Measurements from ENCODE around the gene SSNA1.

Gene SSNA1

DNA sequence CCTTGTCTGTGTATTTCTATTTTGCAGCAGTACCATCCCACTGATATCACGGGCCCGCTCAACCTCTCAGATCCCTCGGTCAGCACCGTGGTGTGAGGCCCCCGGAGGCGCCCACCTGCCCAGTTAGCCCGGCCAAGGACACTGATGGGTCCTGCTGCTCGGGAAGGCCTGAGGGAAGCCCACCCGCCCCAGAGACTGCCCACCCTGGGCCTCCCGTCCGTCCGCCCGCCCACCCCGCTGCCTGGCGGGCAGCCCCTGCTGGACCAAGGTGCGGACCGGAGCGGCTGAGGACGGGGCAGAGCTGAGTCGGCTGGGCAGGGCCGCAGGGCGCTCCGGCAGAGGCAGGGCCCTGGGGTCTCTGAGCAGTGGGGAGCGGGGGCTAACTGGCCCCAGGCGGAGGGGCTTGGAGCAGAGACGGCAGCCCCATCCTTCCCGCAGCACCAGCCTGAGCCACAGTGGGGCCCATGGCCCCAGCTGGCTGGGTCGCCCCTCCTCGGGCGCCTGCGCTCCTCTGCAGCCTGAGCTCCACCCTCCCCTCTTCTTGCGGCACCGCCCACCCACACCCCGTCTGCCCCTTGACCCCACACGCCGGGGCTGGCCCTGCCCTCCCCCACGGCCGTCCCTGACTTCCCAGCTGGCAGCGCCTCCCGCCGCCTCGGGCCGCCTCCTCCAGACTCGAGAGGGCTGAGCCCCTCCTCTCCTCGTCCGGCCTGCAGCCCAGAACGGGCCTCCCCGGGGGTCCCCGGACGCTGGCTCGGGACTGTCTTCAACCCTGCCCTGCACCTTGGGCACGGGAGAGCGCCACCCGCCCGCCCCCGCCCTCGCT lies 20.5 kb upstream of the SSNA1 start:
- DNase-seq (ENCODE audit: low read depth in 2 of 2) = no peak

DNA sequence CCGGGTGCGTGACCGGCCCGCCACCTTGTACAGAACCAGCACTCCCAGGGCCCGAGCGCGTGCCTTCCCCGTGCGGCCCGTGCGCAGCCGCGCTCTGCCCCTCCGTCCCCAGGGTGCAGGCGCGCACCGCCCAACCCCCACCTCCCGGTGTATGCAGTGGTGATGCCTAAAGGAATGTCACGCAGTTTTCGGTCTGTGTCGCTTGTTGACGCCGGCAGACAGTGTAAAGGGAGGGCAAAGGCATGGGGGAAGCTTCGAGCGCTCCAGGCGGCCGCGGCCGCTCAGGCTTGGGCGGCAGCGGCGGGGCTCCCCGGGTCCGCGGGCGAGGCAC lies 19.9 kb upstream of the SSNA1 start:
- no peak for DNase-seq (ENCODE audit: low read depth in 2 of 2)

DNA sequence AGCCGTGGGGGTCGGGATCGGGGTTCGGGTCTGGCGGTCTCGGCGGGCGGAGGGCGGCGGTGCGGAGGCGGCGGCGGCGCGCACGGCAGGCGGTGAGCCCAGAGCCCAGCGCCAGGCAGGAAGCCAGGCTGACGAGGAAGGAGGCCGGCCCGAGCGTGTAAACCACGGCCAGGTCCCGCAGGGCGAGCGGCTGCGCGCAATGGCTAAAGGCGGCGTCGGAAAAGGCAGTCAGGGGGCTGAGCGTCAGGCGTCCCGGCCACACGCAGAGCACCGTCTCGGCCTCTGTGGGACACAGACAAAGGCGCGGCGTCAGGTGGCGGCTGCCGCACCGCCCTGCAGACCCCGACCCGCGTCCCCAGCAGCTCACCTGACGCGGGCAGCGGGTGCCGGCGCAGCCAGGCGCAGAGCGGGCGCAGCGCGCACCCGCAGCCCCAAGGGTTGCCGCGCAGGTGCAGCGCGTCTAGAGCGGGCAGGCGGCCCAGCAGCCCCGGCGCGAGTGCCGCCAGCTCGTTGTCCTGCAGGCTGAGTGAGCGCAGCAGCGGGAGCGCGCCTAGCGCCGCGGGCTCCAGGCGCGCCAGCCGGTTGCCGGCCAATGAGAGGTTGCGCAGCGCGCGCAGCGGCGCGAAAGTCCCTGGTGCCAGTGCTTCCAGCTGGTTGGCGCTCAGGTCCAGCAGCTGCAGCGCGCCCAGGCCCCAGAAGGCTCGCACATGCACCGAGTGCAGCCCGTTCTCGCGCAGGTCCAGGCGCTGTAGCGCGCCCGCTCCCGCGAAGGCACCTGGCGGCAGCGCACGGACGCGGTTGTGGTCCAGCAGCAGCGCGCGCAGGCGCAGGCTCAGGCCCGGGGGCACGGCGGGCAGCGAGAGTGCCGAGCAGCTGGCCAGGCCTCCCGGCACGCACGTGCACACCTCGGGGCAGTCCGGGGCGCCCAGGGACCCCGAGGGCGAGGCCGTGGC lies 19.3 kb upstream of the SSNA1 start:
- no peak for DNase-seq (ENCODE audit: low read depth in 2 of 2)

DNA sequence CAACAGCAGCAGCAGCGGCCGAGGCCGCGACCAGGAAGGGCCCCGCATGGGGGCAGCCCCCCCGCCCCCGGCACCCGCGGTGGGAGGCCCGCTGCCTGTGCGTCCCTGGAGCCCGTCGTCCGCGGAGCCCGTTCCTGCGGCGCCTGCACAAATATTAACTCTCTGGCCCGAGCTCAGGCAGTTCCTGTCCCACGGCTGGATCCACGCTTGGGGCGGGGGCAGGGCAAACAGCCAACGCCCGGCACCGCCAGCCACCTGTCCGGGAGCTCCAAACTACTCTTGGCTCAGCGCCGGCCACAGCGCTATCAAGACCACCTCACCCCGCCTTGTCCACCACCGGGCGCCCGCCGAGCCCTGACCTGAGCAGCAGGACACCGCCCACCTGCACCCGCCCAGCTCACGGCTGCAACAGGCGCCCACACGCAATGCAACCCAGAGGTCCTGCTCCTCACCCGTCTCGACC lies 18.5 kb upstream of the SSNA1 start, which contains the start of gene LRRC26:
Gene LRRC26, minus strand, starts transcription at position 156 of the 463 bp plus-strand sequence. Its CDS starts 108 bp downstream, at position 48.
- no peak for DNase-seq (ENCODE audit: low read depth in 2 of 2)

DNA sequence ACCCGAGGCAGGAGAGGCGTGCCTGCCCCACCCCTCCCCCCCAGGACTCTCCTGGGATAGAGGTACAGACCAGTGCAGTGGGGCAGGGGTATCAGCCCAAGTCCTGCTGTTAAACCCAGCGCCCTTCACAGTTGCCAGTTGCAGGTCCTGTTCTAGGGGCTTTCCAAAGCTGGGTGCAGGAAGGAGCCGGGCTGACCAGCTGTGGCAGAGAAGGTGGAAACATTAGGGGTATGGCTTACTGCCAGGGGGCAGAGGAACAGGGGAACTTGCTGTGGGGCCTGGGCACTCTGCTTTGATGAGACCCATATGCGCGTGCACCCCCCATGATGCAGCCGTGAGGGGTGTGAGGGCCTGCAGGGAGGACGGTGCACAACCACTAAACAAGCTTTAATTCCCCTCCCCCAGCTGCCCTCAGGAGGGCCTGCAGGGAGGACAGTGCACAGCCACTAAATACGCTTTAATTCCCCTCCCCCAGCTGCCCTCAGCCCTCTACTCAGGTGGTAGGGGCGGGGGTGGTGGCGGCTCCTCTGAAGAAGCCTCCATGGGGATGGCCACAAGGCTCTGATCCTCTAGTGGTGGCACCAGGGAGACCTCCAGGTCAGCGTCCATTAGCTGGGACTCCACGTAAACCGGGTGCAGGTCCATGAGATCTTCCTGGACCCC lies 17.9 kb upstream of the SSNA1 start:
- no peak for DNase-seq (ENCODE audit: low read depth in 2 of 2)

DNA sequence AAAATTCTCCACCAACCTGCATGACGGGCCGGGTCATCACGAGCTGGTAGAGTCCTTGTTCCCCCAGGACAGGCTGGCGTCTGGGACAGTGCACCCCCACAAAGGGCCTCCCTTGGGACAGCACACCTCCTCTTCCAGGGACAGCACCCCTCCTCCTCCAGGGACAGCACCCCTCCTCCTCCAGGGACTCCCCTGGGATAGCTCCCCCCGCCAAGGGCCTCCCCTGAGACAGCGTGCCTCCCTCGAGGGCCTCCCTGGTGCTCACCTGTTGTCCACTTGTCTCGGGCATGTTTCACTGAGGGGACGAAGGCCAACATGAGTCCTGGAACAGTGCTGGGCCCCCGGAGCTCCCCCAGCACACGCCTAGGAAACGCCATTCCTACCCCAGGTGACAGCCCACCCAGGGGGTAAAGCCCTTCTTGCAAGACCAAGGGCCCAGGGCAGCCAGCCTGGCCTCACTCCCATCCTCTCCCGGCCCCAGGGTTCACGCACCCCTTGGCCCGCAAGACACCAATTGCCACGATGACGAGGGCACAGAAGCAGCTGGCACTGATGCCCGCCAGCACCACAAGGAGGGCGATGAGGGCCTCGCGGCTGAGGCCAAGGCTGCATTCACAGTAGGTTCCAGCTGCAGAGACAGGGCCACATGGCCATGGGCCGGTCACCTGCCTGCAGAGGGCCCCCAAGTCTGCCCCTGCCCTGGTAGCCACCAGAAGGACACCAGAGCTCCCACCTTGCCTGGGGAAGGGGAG lies 17.2 kb upstream of the SSNA1 start:
- no peak for DNase-seq (ENCODE audit: low read depth in 2 of 2)

DNA sequence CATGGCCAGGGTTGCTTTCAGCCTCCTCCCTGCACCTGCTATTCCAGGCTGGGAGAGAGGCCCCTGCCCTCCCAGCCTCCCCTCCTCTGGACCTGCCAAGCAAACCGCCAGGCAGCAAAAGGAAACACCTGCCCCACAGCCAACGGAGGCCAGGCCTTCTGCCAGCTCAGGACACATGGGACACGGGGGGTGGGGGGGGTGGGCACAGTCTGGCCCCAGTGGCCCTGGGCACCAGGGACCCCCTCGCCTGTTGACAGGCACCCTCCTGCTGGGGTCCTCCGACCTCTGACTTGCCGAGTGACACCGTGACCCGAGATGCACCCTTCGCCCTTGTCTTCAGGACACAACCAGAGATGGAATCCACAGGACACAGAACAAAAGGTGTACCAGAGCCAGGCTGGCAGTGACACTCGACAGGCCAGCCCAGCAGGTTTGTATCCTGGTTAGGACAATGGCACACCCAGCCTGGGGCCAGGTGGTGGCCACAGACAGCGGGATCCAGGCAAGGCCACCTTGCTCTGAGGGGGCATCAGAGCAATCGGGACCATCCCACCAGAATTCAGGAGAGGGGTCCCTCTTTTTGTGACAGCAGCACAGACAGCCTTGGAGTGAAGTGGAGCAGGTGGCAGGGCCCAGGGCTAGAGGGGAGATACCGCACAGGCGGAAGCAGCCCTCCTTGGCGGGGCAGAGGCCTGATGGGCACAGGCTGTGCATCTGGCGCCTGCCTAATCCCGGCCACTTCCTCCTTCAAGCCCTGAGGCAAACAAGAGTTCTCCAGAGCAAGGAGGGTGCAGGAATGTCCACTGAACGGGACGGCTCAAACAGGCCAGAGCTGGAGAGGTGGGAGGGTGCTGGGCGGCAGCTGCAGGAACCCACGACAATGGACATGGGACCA lies 15.3 kb upstream of the SSNA1 start:
- DNase-seq (ENCODE audit: low read depth in 2 of 2) = no peak

DNA sequence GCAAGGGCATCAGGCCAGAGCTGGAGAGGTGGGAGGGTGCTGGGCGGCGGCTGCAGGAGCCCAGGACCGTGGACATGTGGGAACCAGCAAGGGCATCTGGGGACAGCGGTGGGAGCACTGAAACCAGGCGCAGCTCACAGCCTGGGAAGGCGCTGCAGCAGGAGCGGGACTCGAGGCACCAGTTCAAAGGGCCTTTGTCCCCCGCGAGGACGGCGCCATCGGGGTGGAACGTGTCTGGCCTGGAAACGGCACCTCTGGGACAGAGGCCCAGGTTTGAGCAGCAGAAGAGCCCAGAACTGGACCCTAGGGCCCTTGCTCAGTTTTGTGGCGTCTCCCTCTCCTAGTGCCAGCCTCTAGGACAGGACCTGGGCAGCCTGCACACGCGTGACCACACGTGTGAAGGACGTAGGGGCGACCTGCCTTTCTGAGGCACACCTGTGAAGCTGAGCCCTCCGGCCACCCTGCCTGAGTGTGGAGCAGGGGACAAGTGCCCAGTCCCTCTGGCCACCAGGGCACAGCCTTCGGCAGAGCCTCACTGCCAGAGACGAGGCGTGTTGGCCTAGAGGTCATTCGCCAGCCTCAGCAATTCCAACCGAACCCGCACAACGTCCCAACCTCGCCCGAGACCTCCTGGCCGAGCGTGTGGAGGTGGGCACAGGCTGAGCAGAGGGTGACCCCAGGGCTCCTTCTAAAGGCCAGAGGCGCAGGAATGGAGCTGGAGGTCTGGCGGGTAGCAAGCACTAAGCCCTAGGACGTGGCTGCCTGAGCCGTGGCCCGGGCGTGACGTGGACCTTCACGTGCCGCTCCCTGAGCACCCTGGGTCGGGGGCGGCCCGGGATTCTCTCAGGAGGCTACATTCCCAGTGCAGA lies 14.4 kb upstream of the SSNA1 start:
- no peak for DNase-seq (ENCODE audit: low read depth in 2 of 2)

DNA sequence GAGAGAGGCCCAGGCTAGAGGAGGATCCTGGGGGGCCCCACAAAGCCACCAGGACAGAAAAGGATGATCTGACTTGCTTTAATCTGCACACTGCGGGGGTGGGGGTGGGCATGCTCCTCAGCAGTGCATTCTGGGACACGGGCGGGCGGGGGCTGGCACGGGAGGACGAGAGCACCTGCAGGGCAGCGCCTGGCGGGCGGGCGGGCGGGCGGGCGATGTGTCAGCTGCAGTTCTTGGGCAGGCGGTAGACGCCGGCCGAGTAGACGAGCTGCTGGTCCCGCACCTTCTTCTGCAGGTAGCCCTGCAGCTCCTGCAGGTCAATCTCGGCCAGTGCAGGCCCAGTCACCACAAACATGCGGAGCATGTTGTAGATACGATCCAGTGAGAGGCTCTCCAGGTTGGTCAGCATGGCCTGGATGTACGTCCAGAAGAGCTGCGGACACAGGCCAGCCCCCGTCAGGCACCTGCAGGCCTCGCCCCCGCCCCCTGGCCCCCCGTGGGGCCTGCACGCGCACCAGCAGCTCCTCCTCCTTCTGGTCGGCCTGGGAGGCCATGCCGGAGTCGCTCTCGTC lies 13.7 kb upstream of the SSNA1 start:
- DNase-seq (ENCODE audit: low read depth in 2 of 2) = no peak

DNA sequence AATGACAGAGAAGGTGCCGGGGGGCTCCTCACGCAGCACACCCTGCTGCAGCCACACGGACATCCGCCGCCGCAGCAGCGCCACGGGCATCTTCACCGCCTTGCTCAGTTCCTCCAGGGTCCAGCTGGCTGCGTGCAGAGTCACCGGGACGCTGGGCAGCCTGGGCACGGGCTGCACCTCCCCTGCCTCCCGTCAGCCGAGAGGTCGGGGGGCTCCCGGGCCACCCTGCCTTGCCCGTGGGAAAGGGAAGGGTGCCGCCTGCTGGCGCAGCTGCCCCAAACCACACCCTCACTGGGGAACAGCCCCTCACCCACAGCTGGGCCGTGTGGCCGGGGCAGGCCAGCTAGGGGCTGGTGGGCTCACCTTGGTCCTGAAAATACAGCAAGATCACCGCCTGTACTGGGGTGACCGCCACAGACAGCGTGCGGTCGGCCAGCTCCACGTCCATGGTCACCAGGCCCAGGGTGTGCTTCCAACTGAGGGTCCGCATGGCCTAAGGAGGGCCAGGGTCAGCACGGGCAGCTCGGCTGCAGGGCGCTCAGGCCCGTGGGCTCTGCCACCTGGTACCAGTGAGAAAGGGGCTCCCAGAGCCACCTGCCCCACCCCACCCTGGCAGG lies 13.0 kb upstream of the SSNA1 start:
- DNase-seq (ENCODE audit: low read depth in 2 of 2) = no peak

DNA sequence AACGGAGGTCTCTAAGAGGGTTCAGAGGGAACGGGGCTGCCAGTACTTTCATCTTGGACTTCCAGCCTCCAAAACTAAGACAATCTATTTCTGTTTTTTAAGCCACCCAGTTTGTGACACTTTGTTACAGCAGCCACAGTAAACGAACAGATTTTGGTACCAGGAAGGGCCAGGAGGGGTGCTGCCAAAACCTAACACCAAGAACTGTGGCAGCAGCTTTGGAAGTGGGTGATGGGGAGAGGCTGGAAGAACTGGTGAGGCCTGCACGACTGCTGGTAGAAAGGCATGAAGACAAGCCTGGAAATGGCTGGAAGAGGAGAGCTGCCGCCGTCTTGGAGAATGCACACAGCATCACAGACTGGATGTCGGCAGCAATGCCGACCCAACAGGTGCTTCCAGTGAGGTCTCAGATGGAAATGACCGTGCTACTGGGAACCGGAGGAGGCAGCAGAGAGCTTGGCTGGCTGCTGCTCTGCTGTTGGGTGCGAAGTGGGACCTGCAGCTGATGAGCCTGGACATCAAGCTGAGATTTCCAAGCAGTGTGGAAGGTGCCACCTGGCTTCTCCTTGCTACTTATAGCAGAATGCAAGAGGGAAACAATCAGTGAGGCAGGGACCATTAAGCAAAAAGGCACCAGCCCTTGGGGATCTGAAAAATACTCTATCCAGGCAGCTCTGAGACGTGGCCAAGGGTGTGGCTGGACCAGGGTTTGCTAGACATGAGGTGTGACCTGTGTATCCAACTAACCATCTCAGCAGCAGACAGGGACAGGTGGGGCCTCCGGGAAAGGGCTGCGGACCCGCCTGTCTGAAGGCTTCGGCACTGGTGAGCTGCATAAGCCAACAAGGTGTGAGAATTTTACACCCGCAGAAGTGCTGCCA lies 11.9 kb upstream of the SSNA1 start:
- DNase-seq (ENCODE audit: low read depth in 2 of 2) = no peak

DNA sequence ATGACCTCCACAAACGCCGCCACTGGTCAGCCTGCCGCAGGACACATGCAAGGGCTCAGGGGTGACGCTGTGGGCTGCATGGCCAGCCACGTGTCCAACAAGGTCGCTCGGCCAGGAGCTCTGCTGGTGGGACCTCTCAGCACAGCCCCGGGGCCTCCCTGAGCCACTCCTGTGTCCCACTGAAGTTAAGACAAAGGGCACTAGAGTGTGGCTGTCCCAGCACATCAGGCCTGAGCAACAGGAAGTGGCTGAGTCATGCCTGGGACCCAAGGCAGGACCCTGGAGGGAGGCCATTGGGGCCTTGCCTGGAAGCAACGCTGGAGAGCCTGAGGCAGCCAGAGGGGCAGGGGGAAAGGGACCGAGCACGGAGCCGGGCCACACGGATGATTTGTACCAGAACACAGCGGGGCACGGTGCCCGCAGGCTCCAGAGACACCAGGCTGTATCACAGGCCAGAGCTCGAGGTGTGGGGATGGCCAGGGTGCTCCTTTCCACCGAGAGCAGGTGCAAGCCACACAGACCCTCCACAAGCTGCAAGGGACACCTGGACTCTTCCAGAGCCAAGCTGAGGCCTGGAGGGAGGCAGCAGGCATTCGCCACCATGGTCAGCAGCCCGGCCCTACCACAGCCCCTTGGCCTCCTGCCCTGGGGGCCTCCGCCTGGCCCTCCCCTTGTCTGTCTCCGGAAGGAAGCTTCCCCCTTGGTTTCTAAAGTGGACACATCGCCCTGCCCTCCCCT lies 10.1 kb upstream of the SSNA1 start:
- DNase-seq (ENCODE audit: low read depth in 2 of 2) = no peak

DNA sequence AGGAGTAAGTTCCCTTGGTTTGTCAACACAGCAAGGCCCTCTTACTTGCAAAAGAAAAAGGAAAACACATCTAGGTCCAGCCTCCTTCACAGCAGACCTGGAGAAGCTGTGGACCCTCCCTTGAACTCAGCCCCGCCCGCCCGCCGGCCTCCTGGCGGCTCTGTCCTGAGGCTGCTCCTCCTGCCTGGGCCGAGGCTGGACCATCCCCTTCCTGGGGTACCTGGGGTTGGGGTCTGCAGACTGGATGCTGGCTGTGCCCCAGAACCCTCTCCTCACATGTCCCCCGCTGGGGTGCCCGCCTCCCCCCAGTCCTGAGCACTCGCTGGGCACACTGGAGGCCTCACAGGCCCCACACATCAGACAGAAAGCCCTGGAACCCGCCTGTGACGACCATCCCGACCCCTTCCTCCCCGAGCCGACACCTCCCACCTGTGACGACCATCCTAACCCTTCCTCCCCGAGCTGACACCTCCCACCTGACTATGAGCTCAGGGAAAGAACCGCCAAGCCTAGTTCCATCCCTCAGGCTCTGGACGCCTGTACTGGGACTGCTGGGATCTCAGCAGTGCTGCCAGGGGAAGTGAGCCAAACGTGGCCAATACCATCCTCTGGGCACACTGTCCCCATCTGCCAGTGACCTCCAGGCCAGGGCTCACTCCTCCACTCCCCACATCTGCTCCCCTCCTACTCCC lies 9.4 kb upstream of the SSNA1 start:
- DNase-seq (ENCODE audit: low read depth in 2 of 2) = no peak

DNA sequence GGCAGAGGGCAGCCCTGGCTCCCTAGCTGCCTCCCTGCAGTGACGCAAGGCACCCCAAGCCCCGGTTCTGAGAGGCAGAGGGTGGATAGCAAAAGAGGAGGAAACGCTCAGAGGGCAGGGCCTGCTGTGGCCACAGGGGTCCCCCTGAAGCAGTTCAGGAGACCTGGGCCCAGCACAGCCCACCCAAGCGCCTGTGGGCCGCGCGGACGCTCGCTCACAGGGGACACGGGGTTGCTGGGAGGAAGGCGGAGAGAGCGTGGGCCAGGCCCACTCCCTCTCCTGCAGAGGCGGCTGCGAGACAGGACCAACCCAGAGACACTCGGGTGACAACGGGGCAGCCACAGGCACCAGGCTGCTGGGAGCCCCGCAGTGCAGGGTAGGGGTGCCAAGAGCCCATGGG lies 8.7 kb upstream of the SSNA1 start:
- DNase-seq (ENCODE audit: low read depth in 2 of 2) = no peak

DNA sequence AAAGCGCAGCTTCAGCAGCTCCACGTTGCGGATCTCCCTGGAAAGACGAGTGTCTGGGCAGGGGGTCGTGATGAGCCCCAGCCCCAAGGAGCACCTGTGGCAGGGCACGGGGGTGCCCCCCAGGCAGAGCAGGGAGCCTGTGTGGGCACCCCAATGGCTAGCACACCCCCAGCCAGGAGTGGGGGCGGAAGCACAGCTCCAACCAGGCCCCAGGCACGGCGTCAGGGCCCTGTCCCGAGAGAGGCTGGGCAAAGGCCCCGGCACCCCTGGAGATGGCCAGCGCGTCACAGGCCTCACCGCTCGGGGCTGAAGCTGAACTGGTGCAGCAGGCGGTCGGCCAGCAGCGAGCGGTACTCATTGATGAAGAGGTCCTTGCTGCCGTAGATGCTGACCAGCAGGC lies 8.0 kb upstream of the SSNA1 start:
- DNase-seq (ENCODE audit: low read depth in 2 of 2) = no peak

DNA sequence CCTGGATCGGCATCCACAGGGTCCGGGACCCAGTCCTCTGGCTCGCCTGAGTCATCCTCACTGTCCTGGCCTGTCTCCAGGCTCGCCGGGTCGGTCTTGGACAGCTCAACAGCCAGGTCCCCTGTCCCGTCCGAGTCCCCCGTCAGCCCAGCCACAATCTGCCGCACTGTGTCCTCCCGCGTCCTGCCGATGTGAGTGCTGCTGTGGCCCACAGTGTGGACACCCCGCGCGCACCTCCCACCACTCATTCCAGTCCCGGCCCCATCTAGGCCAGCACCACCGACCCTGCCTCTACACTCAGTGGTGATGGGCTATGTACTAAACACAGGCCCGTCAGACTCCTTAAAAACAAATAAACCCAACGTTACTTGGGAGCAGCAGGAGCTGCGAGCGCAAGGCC lies 6.8 kb upstream of the SSNA1 start:
- no peak for DNase-seq (ENCODE audit: low read depth in 2 of 2)
